Right lobe of liver (tissue), 4 donors: ENCODE results near the gene ATG9B.

Source experiments
- POLR2A ChIP-seq: fragments of 450-650 bp; IDR thresholded peaks from one replicate; pipeline ENCODE4 v1.6.1; 2017; ENCODE audit warnings: antibody characterized with exemption, mild to moderate bottlenecking
- TF ChIP-seq, protein P1 (sequence below), 4 donors: fragments of 200-600 bp in 3 of 4; fragments of 450-650 bp in 1 of 4; IDR thresholded peaks; one replicate each; pipeline versions ENCODE4 v1.5.1 to v1.8.0; 2016 to 2022; ENCODE audit warnings: antibody characterized with exemption in 4 of 4, mild to moderate bottlenecking in 2 of 4
- donor health status: DM: no; HTN: no; CAD: no.
- donor health status: DM: no; HTN: no; CAD: no.
- donor health status: DM: no; HTN: yes; CAD: no.

DNA sequence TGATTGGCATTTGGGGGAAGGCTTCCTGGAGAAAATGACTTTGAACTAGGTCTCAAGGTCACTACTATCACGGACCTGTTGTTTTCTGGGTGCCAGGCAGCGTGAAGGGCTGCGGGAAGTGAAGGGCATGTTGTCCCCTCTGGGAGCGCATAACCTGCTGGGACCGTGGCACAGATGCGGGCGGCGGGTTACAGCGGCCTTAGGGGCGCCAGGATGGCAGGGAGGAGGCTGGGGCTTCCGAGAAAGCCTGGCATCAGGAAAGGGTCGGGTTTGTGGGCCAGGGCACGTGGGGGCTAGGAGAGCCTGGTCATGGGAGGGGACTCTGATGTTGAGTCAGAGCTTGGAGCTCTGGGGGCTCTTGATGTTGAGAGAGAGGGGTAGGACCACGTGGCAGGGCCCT, 41.2 kb upstream of the ATG9B start:
- TF ChIP-seq, protein P1, sequence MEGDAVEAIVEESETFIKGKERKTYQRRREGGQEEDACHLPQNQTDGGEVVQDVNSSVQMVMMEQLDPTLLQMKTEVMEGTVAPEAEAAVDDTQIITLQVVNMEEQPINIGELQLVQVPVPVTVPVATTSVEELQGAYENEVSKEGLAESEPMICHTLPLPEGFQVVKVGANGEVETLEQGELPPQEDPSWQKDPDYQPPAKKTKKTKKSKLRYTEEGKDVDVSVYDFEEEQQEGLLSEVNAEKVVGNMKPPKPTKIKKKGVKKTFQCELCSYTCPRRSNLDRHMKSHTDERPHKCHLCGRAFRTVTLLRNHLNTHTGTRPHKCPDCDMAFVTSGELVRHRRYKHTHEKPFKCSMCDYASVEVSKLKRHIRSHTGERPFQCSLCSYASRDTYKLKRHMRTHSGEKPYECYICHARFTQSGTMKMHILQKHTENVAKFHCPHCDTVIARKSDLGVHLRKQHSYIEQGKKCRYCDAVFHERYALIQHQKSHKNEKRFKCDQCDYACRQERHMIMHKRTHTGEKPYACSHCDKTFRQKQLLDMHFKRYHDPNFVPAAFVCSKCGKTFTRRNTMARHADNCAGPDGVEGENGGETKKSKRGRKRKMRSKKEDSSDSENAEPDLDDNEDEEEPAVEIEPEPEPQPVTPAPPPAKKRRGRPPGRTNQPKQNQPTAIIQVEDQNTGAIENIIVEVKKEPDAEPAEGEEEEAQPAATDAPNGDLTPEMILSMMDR (IDR thresholded peaks at IDR 0.05): no peak
- TF ChIP-seq POLR2A: no peak
